Heart left ventricle (tissue), 16 donors: ENCODE measurements around the gene C7orf25. TPM values are rescaled to one million over a fixed set of nuclear protein-coding genes. Genes with fewer than 3 reads are reported as not detected.

Experiments
- ATAC-seq, 4 donors: fragments of 200-7000 bp; cut with Tn5 transposase; one replicate each; pipeline ENCODE4 v1.9.1; 2020 to 2022; ENCODE audit warnings: moderate library complexity in 4 of 4, mild to moderate bottlenecking in 3 of 4, moderate number of reproducible peaks in 1 of 4
- DNase-seq, 5 donors: peaks; one replicate each; pipeline ENCODE4 v3.0.0-alpha.2; 2020
- H3K27ac ChIP-seq, 12 donors: fragments of 200-600 bp; sonication (generic) in 4 of 12; one replicate each; pipeline versions ENCODE4 v1.5.0 to v1.8.0; 2016 to 2022; ENCODE audit warnings: mild to moderate bottlenecking in 2 of 12
- H3K27me3 ChIP-seq, 9 donors: fragments of 200-600 bp; sonication (generic) in 2 of 9; one replicate each; pipeline versions ENCODE4 v1.5.1 to v1.8.0; 2016 to 2022; ENCODE audit warnings: mild to moderate bottlenecking in 3 of 9
- H3K36me3 ChIP-seq, 9 donors: fragments of 200-600 bp; sonication (generic) in 2 of 9; one replicate each; pipeline versions ENCODE4 v1.5.0 to v1.8.0; 2018 to 2022; ENCODE audit warnings: mild to moderate bottlenecking in 2 of 9
- H3K4me1 ChIP-seq, 12 donors: fragments of 200-600 bp; sonication (generic) in 4 of 12; one replicate each; pipeline versions ENCODE4 v1.5.0 to v1.8.0; 2016 to 2022; ENCODE audit warnings: mild to moderate bottlenecking in 3 of 12
- H3K4me3 ChIP-seq, 12 donors: fragments of 200-600 bp; sonication (generic) in 4 of 12; one replicate each; pipeline versions ENCODE4 v1.5.0 to v1.8.0; 2017 to 2022; ENCODE audit warnings: mild to moderate bottlenecking in 9 of 12, moderate library complexity in 4 of 12
- H3K9me3 ChIP-seq, 12 donors: fragments of 200-600 bp; sonication (generic) in 4 of 12; one replicate each; pipeline versions ENCODE4 v1.5.0 to v1.8.0; 2016 to 2022; ENCODE audit warnings: mild to moderate bottlenecking in 1 of 12
- CTCF ChIP-seq, 12 donors: fragments of 200-600 bp; sonication (generic) in 4 of 12; IDR thresholded peaks; one replicate each; pipeline versions ENCODE4 v1.5.0 to v1.8.0; 2018 to 2022; ENCODE audit warnings: antibody characterized with exemption in 12 of 12, mild to moderate bottlenecking in 5 of 12
- POLR2A ChIP-seq, 2 donors: fragments of 450-650 bp; IDR thresholded peaks; one replicate each; pipeline ENCODE4 v1.6.1; 2017; ENCODE audit warnings: antibody characterized with exemption in 2 of 2, mild to moderate bottlenecking in 2 of 2, moderate library complexity in 2 of 2
- WGBS, 4 donors: extraction: QIAGEN DNeasy Blood & Tissue Kit in 2 of 4; methylation state at CpG; one replicate each; pipeline versions ENCODE4 v1.1.5 to v1.1.7; 2013 to 2018; 5-methylcytosine and 5-hydroxymethylcytosine counted together
- intact Hi-C, 10 donors: fragments of 100-400 bp; cut with DNase I; formaldehyde crosslinking; loops; one replicate each; pipeline versions ENCODE4 v1.11.1 to v1.14.2; 2022
- polyA plus RNA-seq, 2 donors: library from polyadenylated mRNA; stranded (reverse); fragments of 200-250 nt; gene quantifications; one replicate each; pipeline ENCODE4 v1.2.3, GENCODE V29; 2013
- total RNA-seq, 9 donors: library from RNA; depleted of rRNA in 2 of 9; stranded (reverse); fragments of >200 nt in 2 of 9; fragmentation: NEBNext Ultra II Directional in 3 of 9; extraction: Animal tissue kit (Norgen Biotek cat#: 25700) in 3 of 9; gene quantifications; one replicate each; pipeline versions ENCODE4 v1.1.0 to v1.2.4, GENCODE V29; 2016 to 2023
- donor health status: ischemic (EF 13 %, LVEDD 7.1; RV severe dilation, severe dysfunction).
- donor health status: healthy with polysubstance abuse.
- donor health status: DM: no; HTN: yes; CAD: no.
- donor health status: DM: no; HTN: no; CAD: no.
- donor health status: ischemic (EF 25% LVEDD 6.9; RV normal size, moderate dysfunction).
- donor health status: ischemic (EF 25% LVEDD 5.7; RV mildly dilated, moderate dysfunction).
- donor health status: healthy.
- donor health status: DM: yes; HTN: yes; CAD: no.
- donor health status: ischemic (EF 35%, LVEDD 5.7; RV mildly dilated, moderate dysfunction).
- donor health status: nonischemic (EF 11% LVEDD 7.7; RV severe dilation, severe dysfunction).
- donor health status: DM: yes; HTN: yes; CAD: no.
- donor health status: PGD.
- donor health status: ischemic (EF 29% LVEDD 5.4; RV normal size, mild dysfunction).
- donor health status: nonischemic (EF 23%, LVEDD 6.1; RV moderate dilation, normal function).

The C7orf25 gene
- total and polyA plus RNA-seq, 11 donors: 1.8 to 9.1 (median 4.9) TPM

- no peak for DNase-seq
- Histone ChIP-seq H3K27ac (peak overlapping the region in 1 of 12 donors; percentile 72), H3K9me3 (no peaks in the 10 kb centered on the region), H3K4me1 (peaks cover 0 to 37% (median 10%) of the 10 kb centered on the region in 12 donors), H3K4me3 (no peak overlapping the region), H3K36me3 (peaks cover 0 to 60% (median 47%) of the 10 kb centered on the region in 9 donors), H3K27me3 (no peaks in the 10 kb centered on the region)
- TF ChIP-seq CTCF (IDR thresholded peaks at IDR 0.05): no peak
- no peak for TF ChIP-seq POLR2A (IDR thresholded peaks at IDR 0.05)
- intact Hi-C loops: no loop called here
- WGBS, 4 donors: 66 to 82% (median 74%) methylated on average over 1 of the region's 1 CpG
- ATAC-seq: no peak
Measured at GRCh38 chr7:42915356-42915755, 3.5 kb upstream of the C7orf25 start.

GRCh38 chr7:42914421-42915045, 2.7 kb upstream of the C7orf25 start:
- Histone ChIP-seq H3K27me3 (no peaks in the 10 kb centered on the region), H3K4me3 (no peak overlapping the region), H3K36me3 (peaks cover 0 to 52% (median 39%) of the 10 kb centered on the region in 9 donors), H3K9me3 (no peaks in the 10 kb centered on the region), H3K4me1 (peaks cover 0 to 38% (median 11%) of the 10 kb centered on the region in 12 donors), H3K27ac (peak overlapping the region in 1 of 12 donors; percentile 72)
- intact Hi-C loops: no loop called here
- DNase-seq: no peak
- no peak for ATAC-seq
- WGBS, 4 donors: 48 to 59% (median 56%) methylated on average over 5 of the region's 5 CpGs
- no peak for TF ChIP-seq CTCF (IDR thresholded peaks at IDR 0.05)
- no peak for TF ChIP-seq POLR2A (IDR thresholded peaks at IDR 0.05)

GRCh38 chr7:42914009-42914408, 2.1 kb upstream of the C7orf25 start:
- Histone ChIP-seq H3K4me1 (peaks cover 0 to 38% (median 11%) of the 10 kb centered on the region in 12 donors), H3K27ac (peak overlapping the region in 1 of 12 donors; percentile 72), H3K9me3 (no peaks in the 10 kb centered on the region), H3K27me3 (no peaks in the 10 kb centered on the region), H3K4me3 (no peak overlapping the region), H3K36me3 (peaks cover 0 to 46% (median 34%) of the 10 kb centered on the region in 9 donors)
- whole genome bisulfite sequencing, 4 donors: 74 to 81% (median 76%) methylated on average over 6 of the region's 6 CpGs
- no peak for TF ChIP-seq CTCF (IDR thresholded peaks at IDR 0.05)
- no peak for ATAC-seq
- intact Hi-C loops: no loop called here
- DNase-seq: no peak

- intact Hi-C loops: loop anchor here in 3 of 10 donors (2.0 kb wide), 1 partner anchor 19 kb away; the partner anchor contains the start of genes MRPL32 (in 3 of the 3) and PSMA2 (in 3 of the 3)
- Histone ChIP-seq H3K9me3 (no peaks in the 10 kb centered on the region), H3K36me3 (peaks cover 0 to 42% (median 30%) of the 10 kb centered on the region in 9 donors), H3K27me3 (no peaks in the 10 kb centered on the region), H3K4me1 (peaks cover 0 to 38% (median 11%) of the 10 kb centered on the region in 12 donors), H3K4me3 (no peak overlapping the region), H3K27ac (peak overlapping the region in 1 of 12 donors; percentile 72)
- 65 to 69% (median 67%) methylated on average over 2 of the region's 2 CpGs for WGBS, 4 donors
- TF ChIP-seq POLR2A (IDR thresholded peaks at IDR 0.05): no peak
- ATAC-seq (no peak), DNase-seq (no peak)
Measured at GRCh38 chr7:42913591-42913990, 1.7 kb upstream of the C7orf25 start.
